NCI-H1694 (cell line): Measurements from ENCODE around the gene DDX10.

Experiments
- DNase-seq: peaks from one replicate; lab custom pipeline; 2025; lab: John Stamatoyannopoulos, UW

Gene DDX10

DNA sequence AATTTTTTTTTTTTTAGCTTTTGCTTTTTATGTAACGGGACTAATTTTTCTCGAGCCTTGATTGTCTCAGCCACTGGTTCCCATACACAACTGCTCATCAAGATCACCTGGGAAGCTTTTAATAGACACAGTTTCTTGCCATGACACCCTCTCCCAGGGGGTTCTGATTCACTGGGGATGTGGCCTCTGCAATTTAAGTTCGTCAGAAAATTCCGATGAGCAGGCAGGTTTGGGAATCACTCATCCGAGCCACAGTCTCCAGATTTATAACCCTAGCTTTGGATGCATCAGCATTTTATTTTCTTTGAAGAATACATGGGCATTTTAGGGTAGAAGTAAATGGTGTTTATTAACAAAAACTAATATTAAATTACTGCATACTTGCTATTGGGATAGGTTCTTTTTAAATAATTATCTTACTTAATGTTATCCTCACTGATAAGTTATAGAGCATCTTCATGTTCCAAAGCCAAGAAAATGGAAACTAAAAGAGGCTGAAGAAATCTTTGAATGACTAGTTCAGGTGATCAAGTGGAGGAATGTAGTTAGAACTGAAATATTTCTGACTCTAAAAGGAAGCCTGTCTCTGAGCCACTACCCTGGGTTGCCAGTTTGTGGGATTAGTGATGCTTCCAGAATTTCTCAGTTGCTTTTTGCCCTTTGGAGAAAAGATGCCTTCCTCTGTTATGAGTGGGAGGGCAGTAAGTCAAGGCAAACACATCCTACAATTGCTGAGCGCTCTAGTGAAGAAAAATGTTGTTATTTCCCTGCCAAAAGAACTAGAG lies 319.0 kb downstream of the DDX10 start:
- DNase-seq: no peak

DNA sequence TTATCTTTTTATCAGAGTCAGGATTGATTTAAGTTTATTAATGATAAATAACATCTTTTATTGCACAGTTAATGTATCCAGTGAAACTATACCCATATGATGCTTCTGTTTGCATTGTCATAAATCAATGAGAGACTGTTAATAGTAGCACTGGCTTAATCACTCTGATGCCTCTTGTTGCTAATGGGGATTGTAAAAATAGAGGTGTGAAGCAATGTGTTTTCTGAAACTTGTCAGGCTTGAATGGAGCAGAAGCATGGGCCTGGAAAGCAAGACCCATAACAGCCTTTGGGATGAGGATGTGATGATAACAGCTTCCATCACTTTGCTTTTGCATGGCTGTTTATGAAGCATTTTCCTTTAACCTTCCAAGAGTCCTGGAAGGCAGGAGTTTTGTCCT lies 319.7 kb downstream of the DDX10 start:
- DNase-seq: no peak

- no peak for DNase-seq
Measured at GRCh38 chr11:108985236-108985944, 320.5 kb downstream of the DDX10 start.

DNA sequence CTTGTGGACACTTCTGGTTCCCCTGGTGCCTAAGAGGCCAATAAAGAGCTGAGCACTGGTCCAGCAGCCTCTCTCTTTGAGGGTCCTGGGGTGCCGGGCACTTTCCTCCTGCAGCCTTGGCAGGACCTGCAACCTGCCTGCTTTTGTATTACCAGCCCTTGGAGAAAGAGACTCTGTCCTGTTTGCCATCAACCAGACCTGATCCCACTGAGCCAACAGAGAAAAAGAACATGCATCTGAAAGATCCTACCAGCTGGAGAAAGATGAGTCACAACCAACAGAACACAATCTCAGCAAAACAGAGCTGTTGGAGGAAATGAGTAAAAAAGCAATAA lies 321.0 kb downstream of the DDX10 start:
- no peak for DNase-seq
